Measurements from ENCODE around the gene CAVIN4.

DNA sequence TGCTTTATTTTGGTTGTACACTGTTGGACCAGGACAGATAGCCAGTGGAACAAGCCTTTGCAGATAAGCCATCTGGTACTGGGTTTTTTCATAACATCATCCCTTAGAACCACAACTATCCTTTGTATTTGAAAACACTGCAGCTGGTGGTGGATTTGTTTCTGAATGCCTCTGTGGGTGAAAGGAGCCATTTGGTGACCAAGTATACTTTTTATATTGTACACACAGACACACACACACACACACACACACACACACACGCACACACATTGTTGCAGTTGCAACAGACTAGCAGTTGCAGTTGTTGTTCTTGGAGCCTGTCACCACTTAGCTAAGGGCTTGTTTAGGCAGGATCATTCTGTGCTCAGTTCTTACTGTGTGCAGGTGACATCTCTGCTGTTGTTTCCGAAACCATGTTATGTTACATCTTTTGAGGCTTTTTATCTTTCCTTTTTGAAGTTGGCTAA, 22.9 kb upstream of the CAVIN4 start:
- no peak for TF ChIP-seq YY1 (IDR thresholded peaks at IDR 0.05; ENCODE audit: extremely low read depth, insufficient replicate concordance, low read depth, low read length)
- TF ChIP-seq EZH2 (IDR thresholded peaks at IDR 0.05): no peak
- TF ChIP-seq, protein P1, sequence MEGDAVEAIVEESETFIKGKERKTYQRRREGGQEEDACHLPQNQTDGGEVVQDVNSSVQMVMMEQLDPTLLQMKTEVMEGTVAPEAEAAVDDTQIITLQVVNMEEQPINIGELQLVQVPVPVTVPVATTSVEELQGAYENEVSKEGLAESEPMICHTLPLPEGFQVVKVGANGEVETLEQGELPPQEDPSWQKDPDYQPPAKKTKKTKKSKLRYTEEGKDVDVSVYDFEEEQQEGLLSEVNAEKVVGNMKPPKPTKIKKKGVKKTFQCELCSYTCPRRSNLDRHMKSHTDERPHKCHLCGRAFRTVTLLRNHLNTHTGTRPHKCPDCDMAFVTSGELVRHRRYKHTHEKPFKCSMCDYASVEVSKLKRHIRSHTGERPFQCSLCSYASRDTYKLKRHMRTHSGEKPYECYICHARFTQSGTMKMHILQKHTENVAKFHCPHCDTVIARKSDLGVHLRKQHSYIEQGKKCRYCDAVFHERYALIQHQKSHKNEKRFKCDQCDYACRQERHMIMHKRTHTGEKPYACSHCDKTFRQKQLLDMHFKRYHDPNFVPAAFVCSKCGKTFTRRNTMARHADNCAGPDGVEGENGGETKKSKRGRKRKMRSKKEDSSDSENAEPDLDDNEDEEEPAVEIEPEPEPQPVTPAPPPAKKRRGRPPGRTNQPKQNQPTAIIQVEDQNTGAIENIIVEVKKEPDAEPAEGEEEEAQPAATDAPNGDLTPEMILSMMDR (IDR thresholded peaks at IDR 0.05 in 2 of 3, conservative IDR thresholded peaks at IDR 0.05 in 1 of 3; ENCODE audit: borderline replicate concordance in 1 of 3, insufficient read depth in 1 of 3, low read depth in 2 of 3, low read length in 2 of 3): no peak
- no peak for TF ChIP-seq EZH2phosphoT487 (IDR thresholded peaks at IDR 0.05; ENCODE audit: borderline replicate concordance)

All from HCT116 (cell line).